C1 segment of cervical spinal cord (tissue), 14 donors: ENCODE results near the gene FBXW12.
A peak's percentile ranks its signal among the peaks of the same experiment; 100 is the strongest.
"Not testable (repeated sequence)": the region's sequence is repeated elsewhere in the genome, so short reads cannot be mapped to it uniquely, and the experiment has no call there.

ENCODE experiments used
- DNase-seq, 14 donors: peaks; one replicate each; lab custom pipeline; 2025; lab: John Stamatoyannopoulos, UW

The FBXW12 gene, protein sequence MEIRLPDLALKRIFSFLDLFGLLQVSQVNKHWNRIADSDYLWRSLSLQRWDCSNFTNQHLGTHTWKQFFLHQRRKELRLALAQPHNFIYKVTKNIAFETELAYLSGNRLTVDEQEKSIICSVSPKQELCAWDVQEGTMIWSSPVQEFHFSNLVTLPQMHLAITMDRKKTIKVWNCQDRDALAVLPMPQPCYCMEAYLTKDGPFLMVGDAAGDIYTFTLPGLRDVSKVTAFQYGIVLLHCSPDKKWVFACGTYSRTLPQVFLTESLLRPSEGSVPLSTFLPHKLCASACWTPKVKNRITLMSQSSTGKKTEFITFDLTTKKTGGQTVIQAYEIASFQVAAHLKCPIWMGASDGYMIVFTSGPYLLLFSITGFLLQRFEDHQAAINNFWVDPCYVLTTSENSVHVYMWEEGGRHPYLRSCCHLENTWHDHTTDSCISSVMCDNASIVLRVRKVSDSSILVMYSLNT

DNA sequence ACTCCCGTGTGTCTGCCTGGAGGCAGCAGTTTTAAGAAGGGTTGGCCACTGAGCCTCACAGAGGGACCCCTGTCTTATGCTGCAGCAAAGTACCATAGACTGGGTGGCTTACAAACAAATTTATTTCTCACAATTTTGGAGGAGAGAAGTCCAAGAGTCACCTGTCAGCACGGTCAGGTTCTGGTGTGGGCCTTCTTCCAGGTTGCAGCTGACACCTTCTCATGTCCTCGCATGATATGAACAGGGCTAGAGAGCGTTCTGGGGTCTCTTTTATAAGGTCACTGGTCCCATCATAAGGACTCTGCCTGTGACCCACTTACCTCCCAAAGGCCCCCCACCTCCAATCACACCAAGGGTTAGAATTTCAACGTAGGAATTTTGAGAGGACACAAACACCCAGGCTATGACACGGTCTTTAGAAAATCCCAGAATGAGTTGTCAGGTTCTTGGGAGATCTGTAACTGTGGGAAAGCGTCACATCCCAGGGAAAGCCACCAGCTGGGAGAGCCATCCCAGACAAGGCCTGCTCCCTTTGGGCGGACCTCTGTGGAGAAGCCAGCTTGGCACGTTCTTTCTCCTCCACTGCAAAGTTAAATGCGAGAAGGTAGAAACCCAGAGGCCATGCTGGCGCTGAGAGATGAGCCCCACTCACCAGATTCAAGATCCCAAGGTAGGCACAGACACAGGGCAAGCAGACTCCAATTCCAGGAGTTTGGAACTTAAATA lies at the start of gene FBXW12:
FBXW12 (plus strand) TSS at position 569 of the 726 bp plus-strand sequence. CDS start 549 bp downstream, outside the sequence.
- peak in 1 of 14 donors; percentile 27 for DNase-seq

DNA sequence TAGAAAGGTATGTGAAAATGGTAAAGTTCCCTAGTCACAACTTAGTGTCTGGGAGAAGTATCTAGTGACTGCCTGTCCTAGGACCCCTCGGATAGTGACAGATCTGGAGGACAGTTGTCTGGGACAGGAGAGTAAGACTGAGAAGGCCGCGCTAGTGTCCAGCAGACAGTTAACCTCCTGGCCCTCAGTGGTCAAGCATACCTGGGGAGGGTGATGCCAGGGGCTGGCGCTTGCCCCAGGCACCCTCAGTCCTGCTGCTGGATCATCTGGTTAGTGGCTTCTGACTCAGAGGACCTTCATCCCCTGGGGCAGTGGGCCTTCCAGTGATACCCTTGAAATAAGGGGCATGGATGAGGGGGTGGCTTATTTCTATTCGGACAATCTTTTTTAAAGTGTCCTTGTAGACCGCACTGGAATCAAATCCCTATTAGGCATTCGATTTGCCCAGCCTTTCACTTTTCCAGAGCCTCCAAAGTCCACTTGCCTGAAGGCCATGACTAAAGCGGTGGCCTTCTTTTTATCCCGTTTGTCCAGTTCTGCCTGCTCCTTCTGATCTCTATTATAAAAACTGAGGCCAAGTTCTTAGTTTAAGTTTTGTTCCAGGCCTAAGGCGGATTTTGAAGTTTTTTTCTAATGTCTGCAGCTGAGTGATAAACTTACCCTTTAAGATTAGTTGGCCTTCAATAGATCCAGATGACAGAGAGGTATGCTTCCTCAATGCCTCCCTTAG lies 40.1 kb upstream of the FBXW12 start:
- DNase-seq, result not testable (repeated sequence)

DNA sequence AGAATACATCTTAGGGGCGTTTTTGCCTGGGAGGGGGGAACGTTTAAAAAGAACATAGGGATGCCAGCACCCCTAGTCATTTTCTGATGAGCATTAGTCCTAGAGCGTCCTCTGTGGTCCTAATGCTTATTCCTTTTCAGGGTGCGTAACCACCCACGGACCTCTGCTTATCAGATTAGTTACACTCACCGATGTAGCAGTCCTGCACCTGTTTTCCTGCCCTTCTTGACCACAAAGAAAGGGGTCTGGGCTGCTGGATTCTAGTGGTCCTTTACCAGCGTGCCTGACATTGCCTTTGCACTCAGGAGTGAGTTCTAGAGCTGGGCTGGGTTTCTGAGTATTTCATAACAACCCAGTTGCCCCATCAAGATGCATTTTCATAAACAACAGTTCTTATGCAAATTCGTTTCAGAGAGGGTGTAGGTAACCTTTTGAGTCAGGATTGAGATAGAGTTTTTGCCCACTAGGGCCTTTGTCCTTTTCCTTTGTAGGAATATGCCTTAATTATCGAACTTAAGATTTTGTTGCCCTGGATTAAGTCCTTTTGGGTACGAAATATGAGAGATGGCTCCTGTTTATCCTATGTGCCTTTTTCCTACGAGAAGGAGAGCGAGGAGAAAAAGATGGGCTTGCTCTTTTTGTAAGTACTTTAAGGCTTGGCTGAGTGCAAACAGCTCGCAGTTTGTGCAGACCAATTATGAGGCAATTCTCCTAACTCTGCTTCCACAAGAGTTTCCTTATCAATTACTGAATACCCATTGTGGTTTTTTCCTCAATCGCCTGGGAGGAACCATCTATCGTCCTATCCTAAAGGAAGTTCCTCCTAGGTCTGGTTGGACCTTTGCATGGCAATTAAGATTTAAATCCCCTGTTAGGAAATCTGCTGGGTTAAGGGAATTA lies 38.4 kb upstream of the FBXW12 start, which contains the start of gene SPINK8:
SPINK8 (minus strand) TSS at position 316 of the 900 bp plus-strand sequence. CDS start 5,320 bp downstream, outside the sequence.
- DNase-seq, result not testable (repeated sequence)

DNA sequence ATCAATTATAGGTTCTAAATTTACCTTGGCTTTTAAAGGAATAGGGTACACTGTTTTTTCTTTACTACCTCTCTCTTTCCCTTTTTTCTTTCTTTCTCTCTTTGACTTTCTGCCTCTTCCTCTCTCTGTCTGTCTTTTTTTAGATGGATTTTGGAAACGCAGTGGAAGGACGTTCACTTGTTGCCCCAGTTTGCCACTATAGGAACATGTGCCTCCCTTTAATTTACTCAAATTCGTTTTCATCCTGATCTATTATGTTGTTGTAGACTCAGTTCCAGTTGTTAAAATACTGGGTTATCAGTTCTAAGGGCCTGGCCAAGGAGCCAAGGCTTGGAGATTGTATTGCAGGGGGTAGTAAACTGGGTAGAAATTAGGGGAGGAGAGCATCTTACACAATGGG lies 37.4 kb upstream of the FBXW12 start:
- DNase-seq, result no peak

DNA sequence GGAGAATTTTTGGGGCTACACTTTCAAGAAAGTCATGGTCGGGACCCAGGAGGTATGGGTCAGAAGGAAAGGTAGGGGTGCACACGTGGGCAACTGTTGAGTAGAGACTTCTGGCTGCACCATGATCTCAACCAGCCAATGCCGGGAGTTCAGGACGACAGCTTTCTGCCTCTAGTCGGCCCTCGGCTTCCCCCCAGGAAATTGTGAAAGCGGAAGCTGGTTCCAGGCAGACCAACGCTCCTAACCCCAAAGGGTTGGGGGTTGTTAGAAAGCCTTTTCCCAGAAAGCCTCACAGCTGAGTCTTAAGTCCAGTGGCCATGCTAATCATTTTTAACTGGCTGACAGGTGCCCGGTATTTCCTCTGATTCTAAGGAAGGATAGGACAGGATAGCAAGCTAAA lies 36.7 kb upstream of the FBXW12 start:
- peak in 2 of 14 donors; percentile 5 to 6 for DNase-seq

DNA sequence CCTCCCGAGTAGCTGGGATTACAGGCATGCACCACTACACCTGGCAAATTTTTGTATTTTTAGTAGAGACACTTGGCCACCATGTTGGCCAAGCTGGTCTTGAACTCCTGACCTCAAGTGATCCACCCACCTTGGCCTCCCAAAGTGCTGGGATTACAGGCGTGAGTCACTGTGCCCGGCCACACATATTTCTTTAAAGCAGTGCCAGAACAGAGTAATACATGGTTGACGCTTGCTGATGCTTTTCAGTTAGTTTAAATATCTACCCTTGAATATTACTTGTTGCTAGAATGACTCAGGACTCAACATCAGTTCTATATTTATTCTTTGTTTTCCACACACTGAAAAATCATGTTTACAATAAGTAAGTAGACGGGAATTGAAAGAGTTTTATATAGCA lies 34.5 kb upstream of the FBXW12 start:
- DNase-seq, result not testable (repeated sequence)

DNA sequence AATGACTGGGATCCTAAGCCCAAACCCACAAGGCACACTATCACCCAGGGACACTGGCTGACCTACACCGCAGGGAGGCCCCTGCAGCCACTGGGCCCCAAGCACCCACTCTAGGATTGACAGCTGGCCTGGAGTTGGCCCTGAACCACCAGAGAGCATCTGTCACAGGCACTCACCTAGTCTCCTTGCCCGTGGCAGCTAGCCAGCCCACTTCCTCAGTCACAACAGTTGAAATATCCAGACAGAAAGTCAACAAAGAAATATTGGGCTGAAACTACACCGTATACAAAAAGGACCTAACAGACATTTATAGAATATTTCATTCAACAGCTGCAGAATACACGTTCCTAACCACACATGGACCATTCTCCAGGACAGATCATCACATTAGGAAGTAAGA lies 33.4 kb upstream of the FBXW12 start:
- no peak for DNase-seq

DNA sequence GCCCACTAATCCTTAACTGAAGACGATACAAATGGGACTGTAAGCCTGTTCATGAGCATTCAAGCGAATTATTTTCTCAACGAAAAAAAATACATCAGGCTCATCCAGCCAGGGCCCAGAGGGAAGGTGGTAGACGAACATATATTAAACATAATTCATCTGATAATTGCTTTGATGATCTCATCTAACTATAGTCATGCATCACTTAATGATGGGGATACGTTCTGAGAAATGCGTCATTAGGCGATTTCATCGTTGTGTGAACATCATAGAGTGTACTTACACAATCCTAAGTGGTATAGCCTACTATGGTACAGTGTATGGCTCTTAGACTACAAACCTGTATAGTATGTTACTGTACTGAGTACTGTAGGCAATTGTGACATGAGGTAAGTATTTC lies 28.6 kb upstream of the FBXW12 start:
- no peak for DNase-seq

DNA sequence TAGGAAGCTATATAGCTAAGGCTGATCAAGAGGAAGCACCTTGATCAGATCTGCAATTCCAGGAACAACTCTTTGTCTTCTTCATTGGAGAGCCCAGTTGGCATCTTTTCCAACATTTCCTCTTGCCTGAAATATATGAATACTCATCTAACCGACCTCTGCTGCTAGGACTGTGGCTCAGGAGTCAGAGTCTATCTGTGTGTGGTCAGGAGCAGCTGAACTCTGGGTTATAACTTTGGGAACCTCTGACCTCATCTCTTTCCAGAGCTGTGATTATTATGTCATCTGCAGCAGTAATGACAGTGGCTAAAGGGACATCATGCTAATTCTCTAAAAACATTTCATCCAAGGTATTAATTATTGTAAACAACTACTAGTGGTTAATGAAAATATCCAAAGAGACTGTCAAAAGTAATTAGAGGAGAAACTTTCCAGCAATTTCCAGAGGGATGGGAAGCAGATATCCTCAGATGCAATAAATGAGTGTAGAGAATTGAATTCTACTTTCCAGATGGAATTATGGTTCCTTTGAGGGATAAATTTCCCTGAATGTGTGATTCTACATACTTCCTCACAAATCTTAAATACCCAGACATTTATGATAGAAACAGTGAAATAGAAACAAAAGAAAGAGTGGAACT lies 27.0 kb upstream of the FBXW12 start:
- no peak for DNase-seq

DNA sequence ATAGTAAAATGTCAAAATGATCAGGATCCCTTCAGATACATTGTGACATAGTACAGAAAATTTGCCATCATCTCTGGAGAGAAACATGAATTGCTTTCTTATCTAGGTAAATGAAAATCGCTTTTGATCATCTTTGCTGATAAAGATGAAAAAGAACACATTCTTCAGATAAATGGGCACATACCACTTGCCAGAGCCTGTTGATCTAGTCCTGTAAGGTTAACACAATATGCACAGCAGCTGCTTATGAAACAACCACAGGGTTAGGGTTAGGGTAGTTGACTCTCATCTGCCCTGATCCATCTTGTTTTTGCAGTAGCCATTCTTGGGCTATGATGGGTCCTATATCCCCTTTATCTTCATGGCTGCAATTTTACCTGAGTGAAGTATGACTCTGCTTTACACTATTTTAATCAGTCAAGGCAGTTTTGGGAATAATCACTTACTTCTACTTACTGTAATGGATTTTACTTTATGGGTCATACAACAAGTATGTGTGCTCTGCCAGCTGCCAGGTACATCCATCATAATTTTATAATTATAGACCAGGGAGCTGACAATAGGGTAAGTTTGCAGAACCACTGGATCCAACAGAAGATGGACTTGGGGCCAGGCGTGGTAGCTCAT lies 26.0 kb upstream of the FBXW12 start:
- no peak for DNase-seq

DNA sequence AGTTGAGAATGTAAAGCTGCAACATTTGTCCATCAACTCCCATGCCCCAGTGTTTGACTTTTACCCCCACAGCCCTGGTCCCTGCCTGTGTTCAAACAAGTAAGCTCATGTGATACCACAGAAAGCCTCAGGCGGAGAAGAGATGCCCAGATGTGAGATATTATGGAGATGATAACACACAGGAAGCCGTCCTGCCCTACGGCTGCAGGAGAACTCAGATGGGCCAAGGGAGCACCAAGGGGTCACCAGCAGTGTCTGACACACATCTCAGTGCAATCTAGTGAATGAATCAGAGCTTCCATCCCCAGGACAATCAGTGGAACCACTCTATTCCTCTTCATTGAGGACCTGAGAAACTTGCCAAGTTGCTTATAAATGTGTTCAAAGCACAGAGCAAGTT lies 24.5 kb upstream of the FBXW12 start:
- no peak for DNase-seq

DNA sequence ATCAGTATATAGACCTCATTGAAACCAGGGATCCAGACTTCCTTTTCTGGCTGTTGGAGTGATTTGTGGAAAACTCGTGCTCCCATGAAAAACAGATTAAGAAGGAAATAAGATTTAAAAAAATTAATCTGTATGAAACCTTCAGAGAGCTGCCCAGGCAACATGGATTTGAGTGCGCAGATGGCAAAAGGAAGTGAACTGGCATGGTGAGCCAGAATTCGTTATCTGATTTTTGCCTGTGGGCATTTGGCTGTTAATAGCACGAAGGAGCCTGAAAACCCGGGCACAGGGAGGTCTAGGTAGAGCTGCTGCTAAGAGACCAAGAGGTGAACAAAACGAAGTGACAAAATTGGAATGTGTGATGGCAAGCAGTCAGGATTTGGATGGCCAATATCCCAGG lies 19.5 kb upstream of the FBXW12 start:
- DNase-seq, result peak in 3 of 14 donors; percentile 4 to 91 (median 17)

DNA sequence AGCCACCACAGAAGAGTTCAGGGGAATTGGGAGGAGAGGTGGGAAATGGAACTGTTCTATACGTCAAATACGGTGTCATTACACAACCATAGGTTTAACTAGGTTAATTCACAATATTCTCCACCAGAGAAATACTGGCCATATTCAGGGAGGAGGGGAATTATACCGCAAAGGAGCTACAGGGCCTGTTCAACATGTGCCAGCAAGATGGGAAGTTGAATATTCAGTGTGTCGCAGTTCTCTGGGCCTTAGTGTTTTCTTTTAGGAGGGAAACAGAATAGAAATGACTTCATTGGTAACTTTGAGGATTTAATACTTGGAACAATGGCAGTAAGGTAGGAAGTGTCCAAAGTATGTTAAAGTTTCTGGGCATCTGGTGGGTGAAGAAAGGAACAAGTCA lies 18.0 kb upstream of the FBXW12 start:
- DNase-seq, result no peak

DNA sequence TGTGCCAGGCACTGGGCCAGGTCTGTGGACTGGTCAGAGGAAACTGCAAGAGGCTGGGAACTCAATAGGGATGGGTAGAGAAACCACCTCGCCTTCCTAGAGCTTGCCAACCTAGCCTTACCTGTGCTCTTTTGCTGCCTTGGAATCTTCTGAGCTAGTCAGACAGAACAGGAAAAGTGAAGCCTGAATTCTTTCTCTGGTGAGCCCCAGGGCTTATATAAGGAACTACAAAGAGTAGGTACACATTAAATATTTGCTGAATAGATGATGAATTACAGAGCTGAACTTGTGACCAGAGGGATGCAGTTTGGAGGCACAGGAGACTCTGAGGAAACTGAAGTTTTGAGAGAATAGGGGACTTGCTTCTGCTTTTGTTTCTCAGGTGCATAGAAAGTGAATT lies 15.6 kb upstream of the FBXW12 start:
- no peak for DNase-seq

DNA sequence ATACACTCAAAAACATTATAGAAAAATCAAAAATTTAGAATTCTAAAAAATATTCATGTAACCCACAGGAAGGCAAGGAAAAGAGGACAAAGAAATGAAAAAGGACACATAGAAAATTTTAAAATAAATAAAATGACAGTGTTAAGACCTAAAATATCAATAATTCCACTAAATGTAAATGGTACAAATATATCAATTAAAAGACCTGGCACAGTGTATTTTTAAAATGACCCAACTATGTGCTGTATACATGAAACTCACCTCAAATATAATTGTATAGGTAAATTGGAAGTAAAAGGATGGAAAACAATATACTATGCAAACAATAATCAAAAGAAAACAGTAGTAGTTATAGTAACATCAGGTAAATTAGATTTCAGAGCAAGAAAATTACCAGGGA lies 10.1 kb upstream of the FBXW12 start:
- no peak for DNase-seq

DNA sequence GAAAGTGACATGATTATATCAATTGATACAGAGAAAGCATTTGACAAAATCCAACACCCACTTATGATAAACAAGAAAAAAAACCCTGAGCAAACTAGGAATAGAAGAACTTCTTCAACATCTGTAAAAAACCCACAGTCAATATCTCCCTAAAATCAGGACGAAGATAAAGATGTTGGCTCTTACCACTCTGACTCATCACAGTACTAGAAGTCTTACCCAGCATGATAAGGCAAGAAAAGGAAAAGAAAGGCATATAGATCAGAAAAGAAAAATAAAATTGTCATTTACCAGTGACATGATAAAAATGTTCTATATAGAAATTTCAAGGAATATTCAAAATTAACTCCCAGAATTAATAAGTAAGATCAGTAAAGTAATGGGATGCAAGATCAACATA lies 7.2 kb upstream of the FBXW12 start:
- DNase-seq, result no peak

DNA sequence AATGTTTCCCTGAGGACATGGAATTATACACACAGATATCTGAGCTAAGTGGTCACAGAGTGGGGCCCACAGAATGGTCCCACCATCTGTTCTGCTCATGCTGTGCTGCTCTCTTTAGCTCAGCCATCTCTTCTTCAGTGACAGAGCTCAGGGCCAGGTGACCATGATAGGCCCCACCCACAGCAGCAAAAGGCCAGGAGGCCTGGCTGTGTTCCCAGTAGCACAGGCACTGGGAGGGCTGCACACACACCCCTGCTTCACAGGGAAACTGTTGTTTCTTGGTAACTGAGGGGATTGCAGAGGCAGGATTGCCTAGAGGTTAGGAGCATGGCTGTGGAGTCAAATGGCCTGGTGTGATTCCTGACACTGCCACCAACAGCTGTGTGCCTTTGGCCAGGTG lies 4.8 kb upstream of the FBXW12 start:
- DNase-seq, result peak in 5 of 14 donors; percentile 5 to 98 (median 7)

DNA sequence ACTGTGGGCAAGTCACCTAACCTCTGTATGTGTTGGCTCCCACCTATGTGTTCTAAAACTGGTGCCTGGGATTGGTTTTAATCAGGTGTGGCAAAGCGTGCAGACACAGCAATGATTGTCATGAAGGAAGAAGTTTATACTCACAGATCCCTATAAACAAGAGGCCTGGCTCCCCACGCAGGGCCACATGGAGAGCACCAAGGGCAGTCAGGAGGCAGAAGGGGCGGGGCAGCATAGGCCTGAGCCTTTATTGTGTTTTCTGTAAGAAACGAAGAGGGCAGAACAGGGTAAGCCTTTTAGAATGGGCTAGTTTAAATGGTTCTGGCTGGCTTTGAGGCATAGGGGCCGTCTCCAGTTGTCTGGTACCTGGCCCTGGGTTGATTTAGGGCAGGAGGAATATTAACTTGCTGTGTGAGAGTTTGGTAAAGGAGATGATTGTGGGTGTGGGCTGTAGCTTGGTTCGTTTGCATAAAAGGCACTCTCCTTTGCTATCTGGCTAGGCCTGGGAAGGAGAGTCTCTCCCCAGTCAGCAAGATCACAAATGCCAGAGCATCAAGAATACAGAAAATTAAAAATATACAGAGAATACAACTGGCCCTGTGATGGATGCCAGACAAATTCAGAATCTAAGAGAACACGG lies 2.2 kb upstream of the FBXW12 start:
- peak in 1 of 14 donors; percentile 57 for DNase-seq

DNA sequence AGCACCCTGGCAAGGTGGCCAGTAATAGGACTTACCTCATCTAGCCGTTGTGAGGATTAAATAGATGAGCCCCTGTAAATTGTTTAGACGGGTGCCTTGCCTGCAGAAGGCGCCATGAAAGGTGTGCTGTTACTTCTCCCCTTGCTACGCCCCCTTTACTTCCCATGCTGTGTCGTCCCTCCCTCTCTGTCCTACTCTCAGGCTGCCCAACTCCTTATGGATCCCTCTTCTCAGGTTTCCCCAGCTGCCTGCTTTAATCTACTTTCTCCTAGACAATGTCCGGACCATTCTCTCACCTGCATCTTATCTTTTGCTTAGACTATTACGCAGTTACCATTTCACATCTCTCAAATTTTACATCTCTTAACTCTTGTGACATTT lies 1.7 kb upstream of the FBXW12 start:
- DNase-seq, result no peak
